ENCODE data around the gene NOX5. TPM values are rescaled to one million over a fixed set of nuclear protein-coding genes. Genes with fewer than 3 reads are reported as not detected.

Gene NOX5
- total RNA-seq, 1 donor from 2014 or later, result 0.20 TPM

GRCh38 chr15:69013726-69014406 lies 629 bp upstream of the NOX5 start:
- TF ChIP-seq, protein P1, sequence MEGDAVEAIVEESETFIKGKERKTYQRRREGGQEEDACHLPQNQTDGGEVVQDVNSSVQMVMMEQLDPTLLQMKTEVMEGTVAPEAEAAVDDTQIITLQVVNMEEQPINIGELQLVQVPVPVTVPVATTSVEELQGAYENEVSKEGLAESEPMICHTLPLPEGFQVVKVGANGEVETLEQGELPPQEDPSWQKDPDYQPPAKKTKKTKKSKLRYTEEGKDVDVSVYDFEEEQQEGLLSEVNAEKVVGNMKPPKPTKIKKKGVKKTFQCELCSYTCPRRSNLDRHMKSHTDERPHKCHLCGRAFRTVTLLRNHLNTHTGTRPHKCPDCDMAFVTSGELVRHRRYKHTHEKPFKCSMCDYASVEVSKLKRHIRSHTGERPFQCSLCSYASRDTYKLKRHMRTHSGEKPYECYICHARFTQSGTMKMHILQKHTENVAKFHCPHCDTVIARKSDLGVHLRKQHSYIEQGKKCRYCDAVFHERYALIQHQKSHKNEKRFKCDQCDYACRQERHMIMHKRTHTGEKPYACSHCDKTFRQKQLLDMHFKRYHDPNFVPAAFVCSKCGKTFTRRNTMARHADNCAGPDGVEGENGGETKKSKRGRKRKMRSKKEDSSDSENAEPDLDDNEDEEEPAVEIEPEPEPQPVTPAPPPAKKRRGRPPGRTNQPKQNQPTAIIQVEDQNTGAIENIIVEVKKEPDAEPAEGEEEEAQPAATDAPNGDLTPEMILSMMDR (IDR thresholded peaks at IDR 0.05; ENCODE audit: unreplicated experiment), result no peak
- Mint-ChIP-seq H3K36me3 (peaks cover 3% of the 10 kb centered on the region), H3K27me3 (ENCODE audit: low read depth) (peaks cover 5% of the 10 kb centered on the region), H3K4me3 (no peak overlapping the region), H3K9me3 (peaks cover 10% of the 10 kb centered on the region), H3K4me1 (no peaks in the 10 kb centered on the region), H3K27ac (no peak overlapping the region)
- DNase-seq (ENCODE audit: low spot score in 2 of 2, unreplicated experiment in 2 of 2), result no peak

- Mint-ChIP-seq H3K4me1 (no peaks in the 10 kb centered on the region), H3K27me3 (ENCODE audit: low read depth) (peaks cover 5% of the 10 kb centered on the region), H3K27ac (no peak overlapping the region), H3K36me3 (no peaks in the 10 kb centered on the region), H3K9me3 (no peaks in the 10 kb centered on the region), H3K4me3 (no peak overlapping the region)
- DNase-seq (ENCODE audit: low spot score in 2 of 2, unreplicated experiment in 2 of 2), result no peak
- TF ChIP-seq, protein P1 (IDR thresholded peaks at IDR 0.05; ENCODE audit: unreplicated experiment), result no peak
Measured at GRCh38 chr15:69015591-69015990, 1.1 kb downstream of the NOX5 start.

- H3K27ac Mint-ChIP-seq, result no peak overlapping the region
Measured at GRCh38 chr15:69016021-69016595, 1.6 kb downstream of the NOX5 start.

GRCh38 chr15:69017978-69018377 lies 3.5 kb downstream of the NOX5 start:
- peaks cover 2% of the 10 kb centered on the region for H3K9me3 Mint-ChIP-seq
- H3K36me3 Mint-ChIP-seq, result no peaks in the 10 kb centered on the region
- DNase-seq (ENCODE audit: low spot score in 2 of 2, unreplicated experiment in 2 of 2), result no peak
- H3K27me3 Mint-ChIP-seq (ENCODE audit: low read depth), result peaks cover 5% of the 10 kb centered on the region
- H3K4me1 Mint-ChIP-seq, result no peaks in the 10 kb centered on the region
- no peak overlapping the region for H3K4me3 Mint-ChIP-seq
- TF ChIP-seq, protein P1 (IDR thresholded peaks at IDR 0.05; ENCODE audit: unreplicated experiment), result no peak
- H3K27ac Mint-ChIP-seq, result no peak overlapping the region

More at GRCh38 chr15:69016021-69016595, 1.6 kb downstream of the NOX5 start:
- DNase-seq (ENCODE audit: low spot score in 2 of 2, unreplicated experiment in 2 of 2), result no peak
- no peaks in the 10 kb centered on the region for H3K9me3 Mint-ChIP-seq
- TF ChIP-seq, protein P1 (IDR thresholded peaks at IDR 0.05; ENCODE audit: unreplicated experiment), result no peak
- no peaks in the 10 kb centered on the region for H3K4me1 Mint-ChIP-seq
- no peak overlapping the region for H3K4me3 Mint-ChIP-seq
- peaks cover 5% of the 10 kb centered on the region for H3K27me3 Mint-ChIP-seq (ENCODE audit: low read depth)
- no peaks in the 10 kb centered on the region for H3K36me3 Mint-ChIP-seq

DNA sequence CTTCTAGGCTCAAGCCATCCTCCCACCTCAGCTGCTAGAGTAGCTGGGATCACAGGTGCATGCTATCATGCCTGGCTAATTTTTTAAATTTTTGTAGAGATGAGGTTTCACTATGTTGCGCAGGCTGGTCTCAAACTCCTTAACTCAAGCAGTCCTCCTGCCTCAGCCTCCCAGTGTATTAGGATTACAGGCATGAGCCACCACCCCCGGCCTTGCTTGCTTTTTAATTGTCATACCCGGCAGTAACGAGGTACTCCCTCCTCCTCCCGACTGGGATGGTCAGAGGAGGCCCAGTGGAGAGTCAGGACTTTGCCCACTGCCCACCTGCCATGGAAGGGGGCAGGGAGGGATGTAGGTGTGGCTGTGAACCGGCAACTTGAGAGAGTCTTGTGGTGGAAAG lies 4.5 kb downstream of the NOX5 start:
- H3K4me3 Mint-ChIP-seq, result no peak overlapping the region
- TF ChIP-seq, protein P1 (IDR thresholded peaks at IDR 0.05; ENCODE audit: unreplicated experiment), result no peak
- H3K27ac Mint-ChIP-seq, result no peak overlapping the region
- H3K9me3 Mint-ChIP-seq, result peaks cover 4% of the 10 kb centered on the region
- no peaks in the 10 kb centered on the region for H3K36me3 Mint-ChIP-seq
- peaks cover 5% of the 10 kb centered on the region for H3K27me3 Mint-ChIP-seq (ENCODE audit: low read depth)
- no peak for DNase-seq (ENCODE audit: low spot score in 2 of 2, unreplicated experiment in 2 of 2)
- H3K4me1 Mint-ChIP-seq, result no peaks in the 10 kb centered on the region

Data from mesothelial cell of epicardium (in vitro differentiated cells).